UCSD-AML1 (cell line): ENCODE measurements around the gene SLC25A24.
"Not testable (repeated sequence)": the region's sequence is repeated elsewhere in the genome, so short reads cannot be mapped to it uniquely, and the experiment has no call there.

ENCODE experiments used
- DNase-seq: peaks from one replicate; lab custom pipeline; 2025; ENCODE audit not compliant: unreplicated experiment; lab: John Stamatoyannopoulos, UW

Gene SLC25A24

GRCh38 chr1:108199201-108199691 lies 897 bp downstream of the SLC25A24 start:
- no peak for DNase-seq

- no peak for DNase-seq
These were observed 6.1 kb downstream of the SLC25A24 start for GRCh38 chr1:108194051-108194450.

- DNase-seq: no peak
These were observed 6.8 kb downstream of the SLC25A24 start for GRCh38 chr1:108193333-108193732.

- no peak for DNase-seq
These were observed 7.6 kb downstream of the SLC25A24 start for GRCh38 chr1:108192581-108192980.

- DNase-seq: no peak
These were observed 9.3 kb downstream of the SLC25A24 start for GRCh38 chr1:108190686-108191416.

GRCh38 chr1:108190001-108190634 lies 10.0 kb downstream of the SLC25A24 start:
- no peak for DNase-seq

GRCh38 chr1:108188801-108189200 lies 11.3 kb downstream of the SLC25A24 start:
- no peak for DNase-seq

GRCh38 chr1:108182959-108183700 lies 17.0 kb downstream of the SLC25A24 start:
- DNase-seq: no peak

- DNase-seq: no peak
These were observed 21.1 kb downstream of the SLC25A24 start for GRCh38 chr1:108179018-108179417.

- not testable (repeated sequence) for DNase-seq
These were observed 37.7 kb downstream of the SLC25A24 start for GRCh38 chr1:108162409-108162808.

GRCh38 chr1:108159951-108160350 lies 40.2 kb downstream of the SLC25A24 start:
- DNase-seq: not testable (repeated sequence)

GRCh38 chr1:108158893-108159453 lies 41.2 kb downstream of the SLC25A24 start:
- DNase-seq: no peak

GRCh38 chr1:108154314-108154713 lies 45.8 kb downstream of the SLC25A24 start:
- no peak for DNase-seq

- no peak for DNase-seq
These were observed 47.3 kb downstream of the SLC25A24 start for GRCh38 chr1:108152782-108153222.

GRCh38 chr1:108151548-108151947 lies 48.6 kb downstream of the SLC25A24 start:
- no peak for DNase-seq

- DNase-seq: no peak
These were observed 50.2 kb downstream of the SLC25A24 start for GRCh38 chr1:108149796-108150467.

GRCh38 chr1:108144569-108144968 lies 55.6 kb downstream of the SLC25A24 start:
- DNase-seq: not testable (repeated sequence)

GRCh38 chr1:108142773-108143394 lies 57.3 kb downstream of the SLC25A24 start:
- no peak for DNase-seq

- DNase-seq: no peak
These were observed 57.9 kb downstream of the SLC25A24 start for GRCh38 chr1:108142258-108142657.

GRCh38 chr1:108141621-108142020 lies 58.5 kb downstream of the SLC25A24 start:
- DNase-seq: no peak
